IMR-90 (cell line): ENCODE data around the gene YPEL2. TPM values are rescaled to one million over a fixed set of nuclear protein-coding genes. Genes with fewer than 3 reads are reported as not detected.

Source experiments
- ATAC-seq: fragments of 200-7000 bp; cut with Tn5 transposase; 2 replicates; pipeline ENCODE4 v1.9.1; 2020; ENCODE audit warnings: low read depth, mild to moderate bottlenecking, moderate library complexity
- BruUV-seq: library from RNA; stranded (reverse); fragments of 400-500 nt; replicated peaks from 2 replicates; lab custom pipeline; 2021; lab: Mats Ljungman, UMichigan
- CTCF ChIA-PET: fragments of 300-600 bp; formaldehyde crosslinking; extraction: SDS; loops from one replicate; lab custom pipeline; 2021; ENCODE audit warnings: antibody characterized with exemption; lab: Yijun Ruan, JAX
- POLR2A ChIA-PET: fragments of 300-600 bp; sonication (Branson Sonifier 250); formaldehyde crosslinking; loops from one replicate; lab custom pipeline; 2022; ENCODE audit warnings: antibody characterized with exemption; ENCODE audit not compliant: unreplicated experiment; lab: Charles Lee
- DNase-seq: peaks from one replicate; pipeline ENCODE4 v3.0.0; 2013
- H2AFZ ChIP-seq: replicated peaks from 2 replicates; pipeline ENCODE3; 2013; ENCODE audit warnings: low read length, mild to moderate bottlenecking; ENCODE audit not compliant: poor library complexity
- H2AK5ac ChIP-seq: 2 replicates; pipeline ENCODE4 v1.6.1; 2013; ENCODE audit warnings: low read depth, low read length, inconsistent platforms
- H2AK9ac ChIP-seq: replicated peaks from 2 replicates; pipeline ENCODE3; 2013; ENCODE audit warnings: mild to moderate bottlenecking, low read depth, low read length, moderate library complexity; ENCODE audit not compliant: poor library complexity
- H2BK120ac ChIP-seq: 2 replicates; pipeline ENCODE4 v1.6.1; 2013; ENCODE audit warnings: low read depth, low read length, inconsistent platforms
- H2BK15ac ChIP-seq: 3 replicates; pipeline ENCODE4 v1.6.1; 2013; ENCODE audit warnings: low read depth, low read length, inconsistent platforms
- H2BK20ac ChIP-seq: 2 replicates; pipeline ENCODE4 v1.6.1; 2013; ENCODE audit warnings: low read depth, mild to moderate bottlenecking, inconsistent platforms, low read length, moderate library complexity
- H2BK5ac ChIP-seq: 2 replicates; pipeline ENCODE4 v1.6.1; 2013; ENCODE audit warnings: mild to moderate bottlenecking, low read depth, low read length, inconsistent platforms; ENCODE audit not compliant: poor library complexity, severe bottlenecking
- H3K14ac ChIP-seq: replicated peaks from 2 replicates; pipeline ENCODE4 v1.6.1; 2013; ENCODE audit warnings: low read depth, low read length, inconsistent platforms
- H3K18ac ChIP-seq: 2 replicates; pipeline ENCODE4 v1.6.1; 2013; ENCODE audit warnings: low read depth, low read length, control low read depth
- H3K23ac ChIP-seq: 2 replicates; pipeline ENCODE4 v1.6.1; 2013; ENCODE audit warnings: low read depth, low read length, inconsistent platforms
- H3K27ac ChIP-seq: 2 replicates; pipeline ENCODE4 v1.5.1; 2013; ENCODE audit warnings: mild to moderate bottlenecking, control low read depth, low read length; ENCODE audit not compliant: insufficient read depth
- H3K27me3 ChIP-seq: 2 replicates; pipeline ENCODE4 v1.6.1; 2013; ENCODE audit warnings: low read length; ENCODE audit not compliant: control insufficient read depth, insufficient read depth
- H3K36me3 ChIP-seq: 2 replicates; pipeline ENCODE4 v1.6.1; 2013; ENCODE audit warnings: low read length, mixed read lengths; ENCODE audit not compliant: control insufficient read depth, insufficient read depth
- H3K4ac ChIP-seq: 2 replicates; pipeline ENCODE4 v1.6.1; 2013; ENCODE audit warnings: low read depth, low read length, inconsistent platforms
- H3K4me1 ChIP-seq: 2 replicates; pipeline ENCODE4 v1.6.1; 2013; ENCODE audit warnings: low read length, mixed read lengths; ENCODE audit not compliant: control insufficient read depth, insufficient read depth
- H3K4me2 ChIP-seq: 2 replicates; pipeline ENCODE4 v1.6.1; 2013; ENCODE audit warnings: low read depth, mild to moderate bottlenecking, control low read depth, low read length, moderate library complexity
- H3K4me3 ChIP-seq: 2 replicates; pipeline ENCODE4 v1.5.1; 2013; ENCODE audit warnings: low read depth, mild to moderate bottlenecking, control low read depth, low read length, moderate library complexity; ENCODE audit not compliant: insufficient read depth
- H3K56ac ChIP-seq: 2 replicates; pipeline ENCODE4 v1.6.1; 2013; ENCODE audit warnings: low read length, inconsistent platforms; ENCODE audit not compliant: insufficient read depth; ENCODE audit errors: extremely low read depth
- H3K79me1 ChIP-seq, 2 experiments: 2 replicates each; pipeline ENCODE4 v1.6.1; 2013; ENCODE audit warnings: low read length in 2 of 2, inconsistent platforms in 1 of 2, low read depth in 1 of 2
- H3K9ac ChIP-seq: 2 replicates; pipeline ENCODE4 v1.6.1; 2013; ENCODE audit warnings: low read depth, low read length, control low read depth
- H3K9me1 ChIP-seq: 2 replicates; pipeline ENCODE4 v1.6.1; 2013; ENCODE audit warnings: low read length, inconsistent platforms; ENCODE audit not compliant: insufficient read depth
- H3K9me3 ChIP-seq: 2 replicates; pipeline ENCODE4 v1.6.1; 2013; ENCODE audit warnings: low read length; ENCODE audit not compliant: control insufficient read depth, insufficient read depth
- H4K20me1 ChIP-seq: 2 replicates; pipeline ENCODE4 v1.6.1; 2013; ENCODE audit warnings: low read length, inconsistent platforms; ENCODE audit not compliant: insufficient read depth
- H4K5ac ChIP-seq: 2 replicates; pipeline ENCODE4 v1.6.1; 2013; ENCODE audit warnings: mild to moderate bottlenecking, low read depth, low read length, control low read depth
- H4K8ac ChIP-seq, 2 experiments: 2 replicates each; pipeline ENCODE4 v1.6.1; 2013; ENCODE audit warnings: low read depth in 2 of 2, low read length in 2 of 2, control low read depth in 1 of 2, inconsistent platforms in 1 of 2
- H4K91ac ChIP-seq: 2 replicates; pipeline ENCODE4 v1.6.1; 2013; ENCODE audit warnings: low read depth, low read length, inconsistent platforms; ENCODE audit not compliant: insufficient read depth
- CEBPB ChIP-seq: IDR thresholded peaks from 2 replicates; pipeline ENCODE4 v1.6.1; 2012; ENCODE audit warnings: low read depth, low read length, improper control_type of control experiment
- CTCF ChIP-seq: conservative IDR thresholded peaks from 2 replicates; pipeline ENCODE4 v1.5.1; 2012; ENCODE audit warnings: mild to moderate bottlenecking, low read depth, low read length, improper control_type of control experiment
- ELK1 ChIP-seq: fragments of 150-350 bp; IDR thresholded peaks from 2 replicates; pipeline ENCODE4 v1.6.1; 2016; ENCODE audit warnings: low read depth, mild to moderate bottlenecking, low read length, moderate library complexity, borderline replicate concordance
- FOS ChIP-seq: fragments of 150-350 bp; IDR thresholded peaks from 2 replicates; pipeline ENCODE4 v1.6.1; 2016; ENCODE audit warnings: low read depth, low read length
- POLR2A ChIP-seq: IDR thresholded peaks from 2 replicates; pipeline ENCODE4 v1.6.1; 2012; ENCODE audit warnings: mild to moderate bottlenecking, low read depth, low read length
- RAD21 ChIP-seq: IDR thresholded peaks from 2 replicates; pipeline ENCODE4 v1.6.1; 2012; ENCODE audit warnings: low read length, improper control_type of control experiment
- RCOR1 ChIP-seq: IDR thresholded peaks from 2 replicates; pipeline ENCODE4 v1.6.1; 2012; ENCODE audit warnings: mild to moderate bottlenecking, low read length, improper control_type of control experiment; ENCODE audit not compliant: insufficient replicate concordance
- USF2 ChIP-seq: fragments of 150-350 bp; IDR thresholded peaks from 2 replicates; pipeline ENCODE4 v1.6.1; 2017; ENCODE audit warnings: mild to moderate bottlenecking, antibody characterized with exemption, low read length, low read depth
- WGBS, 2 experiments: methylation state at CpG; one replicate each; pipeline versions ENCODE4 v1.1.5 to v1.1.7; 2013; ENCODE audit warnings: missing lambda C conversion rate in 2 of 2; ENCODE audit not compliant: insufficient read length in 1 of 2; ENCODE audit errors: extremely low coverage in 2 of 2; 5-methylcytosine and 5-hydroxymethylcytosine counted together
- dilution Hi-C: fragments of 300-500 bp; cut with HindIII; formaldehyde crosslinking; loops from one replicate; pipeline ENCODE4 v1.14.3; 2018; ENCODE audit warnings: low sequenced_read_pairs; ENCODE audit not compliant: unreplicated experiment
- in situ Hi-C: fragments of 300-500 bp; cut with MboI; formaldehyde crosslinking; loops from 3 replicates; pipeline ENCODE4 v1.14.3; 2019; ENCODE audit warnings: low sequenced_read_pairs, inconsistent platforms, mixed read lengths
- intact Hi-C: fragments of 100-400 bp; cut with micrococcal nuclease; formaldehyde crosslinking; loops from 2 replicates; pipeline ENCODE4 v1.10.0; 2022
- polyA plus RNA-seq, 3 experiments: library from polyadenylated mRNA; depleted of rRNA; stranded (reverse); fragments of >200 nt; gene quantifications; 2 replicates each; pipeline ENCODE4 v1.2.3, GENCODE V29; 2012; ENCODE audit warnings: low replicate concordance in 1 of 3
- total RNA-seq: library from RNA; depleted of rRNA; stranded (reverse); fragments of >200 nt; gene quantifications from 2 replicates; pipeline ENCODE4 v1.2.3, GENCODE V29; 2012

Gene YPEL2
- total and polyA plus RNA-seq, 2 of the 4 experiments (the other 2 are of a cell fraction), result 2.3 to 3.4 TPM

GRCh38 chr17:59284317-59284716 is 47.1 kb upstream of the YPEL2 start:
- H4K5ac ChIP-seq, result no peak overlapping the region
- BruUV-seq, result no TSS peak
- TF ChIP-seq POLR2A (no peak), ELK1 (no peak), CEBPB (no peak), USF2 (no peak), RCOR1 (no peak), RAD21 (no peak), CTCF (no peak), FOS (no peak)
- no peaks in the 10 kb centered on the region; the same call in 1 of the 2 replicates for H3K27me3 ChIP-seq
- 44% methylated on average over 1 of the region's 4 CpGs; no CpG with 5 or more reads in 1 of the 2 experiments for WGBS, 2 experiments
- H2AFZ ChIP-seq, result no peak overlapping the region
- H4K20me1 ChIP-seq, result no peaks in the 10 kb centered on the region
- no peak for ATAC-seq
- no peak overlapping the region for H2BK5ac ChIP-seq
- no peak overlapping the region for H4K91ac ChIP-seq
- no peaks in the 10 kb centered on the region for H3K36me3 ChIP-seq
- POLR2A ChIA-PET, result no interaction called here
- H2AK9ac ChIP-seq, result no peak overlapping the region
- no peak overlapping the region for H3K56ac ChIP-seq
- no peak overlapping the region for H3K4ac ChIP-seq
- no peak overlapping the region for H3K27ac ChIP-seq
- no peak overlapping the region for H3K18ac ChIP-seq
- H2BK120ac ChIP-seq, result no peak overlapping the region
- no peak overlapping the region for H3K9ac ChIP-seq
- dilution Hi-C loops (no loop called here), in situ Hi-C loops (no loop called here), intact Hi-C loops (no loop called here)
- H3K9me3 ChIP-seq, result no peaks in the 10 kb centered on the region
- DNase-seq, result no peak
- H4K8ac ChIP-seq, result no peak overlapping the region
- no peak overlapping the region for H3K4me3 ChIP-seq
- no peak overlapping the region for H2BK20ac ChIP-seq
- H2BK15ac ChIP-seq, result no peak overlapping the region
- H3K14ac ChIP-seq, result no peak overlapping the region
- CTCF ChIA-PET, result no interaction called here
- no peak overlapping the region for H3K4me2 ChIP-seq
- no peaks in the 10 kb centered on the region for H3K79me1 ChIP-seq
- H3K4me1 ChIP-seq, result no peaks in the 10 kb centered on the region
- no peaks in the 10 kb centered on the region for H3K9me1 ChIP-seq
- H3K23ac ChIP-seq, result no peak overlapping the region
- no peak overlapping the region for H2AK5ac ChIP-seq
